K562 (cell line): Measurements from ENCODE around the gene CDCA5. TPM values are rescaled to one million over a fixed set of nuclear protein-coding genes. Genes with fewer than 3 reads are reported as not detected.

ENCODE experiments used
- ATAC-seq: fragments of 200-7000 bp; cut with Tn5 transposase; 3 replicates; pipeline ENCODE4 v1.9.1; 2020; ENCODE audit warnings: moderate library complexity
- BruUV-seq: library from RNA; stranded (reverse); fragments of 400-500 nt; replicated peaks from 2 replicates; lab custom pipeline; 2021; lab: Mats Ljungman, UMichigan
- CTCF ChIA-PET: fragments of 300-600 bp; formaldehyde crosslinking; extraction: SDS; loops from one replicate; lab custom pipeline; 2021; ENCODE audit warnings: low intra/inter-chr PET ratio; lab: Yijun Ruan, JAX
- POLR2A ChIA-PET: fragments of 300-600, 350-650 bp; sonication (Branson Sonifier 250); formaldehyde crosslinking; extraction: SDS; loops from one replicate; lab custom pipeline; 2021; ENCODE audit warnings: antibody characterized with exemption, inconsistent platforms; lab: Yijun Ruan, JAX
- DNase-seq, 4 experiments: peaks; one replicate each; pipeline versions ENCODE4 v3.0.0 to v3.0.0-alpha.2; 2011 to 2018; ENCODE audit warnings: low spot score in 3 of 4, mixed read lengths in 3 of 4; ENCODE audit errors: extremely low read depth in 1 of 4
- FAIRE-seq: peaks from 2 replicates; lab custom pipeline; 2011; peaks lifted over from hg19 to GRCh38; lab: Jason Lieb, UNC
- H2AFZ ChIP-seq: 2 replicates; pipeline ENCODE4 v1.6.0; 2011; ENCODE audit warnings: low read depth, low read length, control low read depth, inconsistent platforms
- H3K27ac ChIP-seq: fragments of 200-600 bp; 3 replicates; pipeline ENCODE4 v1.8.0; 2011; ENCODE audit warnings: low read depth, mild to moderate bottlenecking, control low read depth, inconsistent platforms, low read length, moderate library complexity, mixed read lengths; ENCODE audit errors: extremely low read depth
- H3K27me3 ChIP-seq, 2 experiments: fragments of 300-600 bp in 1 of 2; 2 replicates in 1 of 2; 3 replicates in 1 of 2; pipeline versions ENCODE4 v1.6.0 to v1.8.0; 2011; ENCODE audit warnings: inconsistent platforms in 2 of 2, low read length in 2 of 2, mild to moderate bottlenecking in 1 of 2, mixed read lengths in 1 of 2, moderate library complexity in 1 of 2; ENCODE audit not compliant: control insufficient read depth in 2 of 2, insufficient read depth in 2 of 2
- H3K36me3 ChIP-seq: fragments of 300-600 bp; 3 replicates; pipeline ENCODE4 v1.8.0; 2011; ENCODE audit warnings: mild to moderate bottlenecking, low read length, inconsistent platforms; ENCODE audit not compliant: control insufficient read depth, insufficient read depth
- H3K4me1 ChIP-seq, 2 experiments: fragments of 200-600 bp in 1 of 2; replicated peaks in 1 of 2; 2 replicates in 1 of 2; 3 replicates in 1 of 2; pipeline versions ENCODE4 v1.5.1 to v1.8.0; 2011; ENCODE audit warnings: inconsistent platforms in 2 of 2, low read length in 2 of 2, mild to moderate bottlenecking in 1 of 2, mixed read lengths in 1 of 2, moderate library complexity in 1 of 2; ENCODE audit not compliant: control insufficient read depth in 2 of 2, insufficient read depth in 2 of 2
- H3K4me2 ChIP-seq: 2 replicates; pipeline ENCODE4 v1.6.1; 2011; ENCODE audit warnings: low read length, control low read depth, inconsistent platforms, mixed read lengths; ENCODE audit not compliant: insufficient read depth
- H3K4me3 ChIP-seq: fragments of 200-600 bp; sonication (generic), shearing (Covaris generic); 2 replicates; pipeline ENCODE4 v1.5.1; 2016; ENCODE audit warnings: control low read depth, inconsistent platforms
- H3K79me2 ChIP-seq: fragments of 200-600 bp; 3 replicates; pipeline ENCODE4 v1.8.0; 2011; ENCODE audit warnings: low read length, inconsistent platforms; ENCODE audit not compliant: control insufficient read depth, insufficient read depth
- H3K9ac ChIP-seq, 2 experiments: 2 replicates each; pipeline versions ENCODE4 v1.6.0 to v1.6.1; 2011; ENCODE audit warnings: low read depth in 2 of 2, low read length in 2 of 2, control low read depth in 1 of 2, inconsistent platforms in 1 of 2, mild to moderate bottlenecking in 1 of 2, mixed read lengths in 1 of 2; ENCODE audit not compliant: insufficient read depth in 1 of 2
- H3K9me1 ChIP-seq: one replicate; pipeline ENCODE4 v1.6.0; 2011; ENCODE audit warnings: inconsistent platforms, mild to moderate bottlenecking, low read length, moderate library complexity; ENCODE audit not compliant: control insufficient read depth, insufficient read depth
- H3K9me3 ChIP-seq: replicated peaks from 2 replicates; pipeline ENCODE4 v1.5.1; 2011; ENCODE audit warnings: low read depth, low read length, inconsistent platforms; ENCODE audit not compliant: control insufficient read depth, insufficient read depth
- H4K20me1 ChIP-seq: replicated peaks from 2 replicates; pipeline ENCODE4 v1.6.1; 2011; ENCODE audit warnings: low read length, inconsistent platforms, mixed read lengths; ENCODE audit not compliant: control insufficient read depth, insufficient read depth
- FOXA1 ChIP-seq: fragments of 450-650 bp; IDR thresholded peaks from 2 replicates; pipeline ENCODE4 v1.6.1; 2016; ENCODE audit warnings: mild to moderate bottlenecking, borderline replicate concordance
- FOXM1 ChIP-seq, 2 experiments: fragments of 450-650 bp in 1 of 2; sonication (generic) in 1 of 2; formaldehyde crosslinking in 1 of 2; IDR thresholded peaks; 2 replicates each; pipeline versions ENCODE4 v1.6.1 to v1.9.0; 2017 to 2022; ENCODE audit warnings: low read depth in 2 of 2, mild to moderate bottlenecking in 2 of 2, missing genetic modification reagents in 1 of 2, moderate library complexity in 1 of 2
- WGBS: fragments of 100-300 bp; shearing (Covaris generic); methylation state at CpG from one replicate; pipeline ENCODE4 v1.1.6; 2016; ENCODE audit warnings: low coverage, mixed read lengths; ENCODE audit not compliant: insufficient coverage; ENCODE audit errors: missing lambda C conversion rate; 5-methylcytosine and 5-hydroxymethylcytosine counted together
- in situ Hi-C: fragments of 300-500 bp; cut with MboI; formaldehyde crosslinking; loops from 4 replicates; pipeline ENCODE4 v1.15.0; 2018; ENCODE audit warnings: inconsistent platforms, mixed read lengths
- intact Hi-C: fragments of 100-400 bp; cut with micrococcal nuclease; formaldehyde crosslinking; loops from 2 replicates; pipeline ENCODE4 v1.14.2; 2022
- polyA plus RNA-seq, 8 experiments: library from polyadenylated mRNA; depleted of rRNA in 4 of 8; stranded (reverse) in 5 of 8; unstranded in 3 of 8; fragments of >200 nt; fragmentation: Nextera tagmentation in 2 of 8; fragmentation: Illumina TruSeq in 1 of 8; extraction: Ambion mirVana in 2 of 8; extraction: Trizol in 1 of 8; gene quantifications; 2 replicates each; pipeline versions ENCODE4 v1.2.1 to v1.2.3, GENCODE V29; 2011 to 2014; ENCODE audit warnings: inconsistent platforms in 1 of 8, missing spikeins in 1 of 8
- total RNA-seq, 7 experiments: library from RNA; depleted of rRNA in 6 of 7; stranded (reverse); fragments of >200 nt in 6 of 7; fragmentation: Illumina TruSeq in 2 of 7; extraction: Trizol in 2 of 7; gene quantifications; 2 replicates each; pipeline versions ENCODE4 v1.2.1 to v1.2.3, GENCODE V29; 2011 to 2021; ENCODE audit warnings: low replicate concordance in 1 of 7

CDCA5 gene
- total and polyA plus RNA-seq, 9 of the 15 experiments (the other 6 are each of a cell fraction or from before 2014, with no cell fraction given), result 18.9 to 94.3 (median 64.6) TPM

DNA sequence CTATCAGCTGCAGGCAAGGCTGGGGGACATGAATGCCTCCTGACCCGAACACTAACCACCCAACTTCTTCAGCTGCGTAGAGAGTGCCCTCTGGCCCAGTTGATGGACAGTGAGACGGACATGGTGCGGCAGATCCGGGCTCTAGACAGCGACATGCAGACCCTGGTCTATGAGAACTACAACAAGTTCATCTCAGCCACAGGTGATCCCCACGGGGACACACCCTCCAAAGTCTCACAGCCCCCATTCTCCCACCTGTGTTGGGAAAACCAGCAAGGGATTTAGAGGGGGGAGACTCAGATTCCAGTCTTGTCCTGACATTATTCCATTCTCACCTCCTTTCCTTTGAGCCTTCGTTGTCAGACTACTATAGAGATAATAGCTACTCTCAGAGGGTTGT lies 13.1 kb upstream of the CDCA5 start:
- FAIRE-seq (no peak), ATAC-seq (peak; percentile 32), DNase-seq (no peak)
- in situ Hi-C loops, result no loop called here
- Histone ChIP-seq H4K20me1 (no peaks in the 10 kb centered on the region), H3K9me1 (no peaks in the 10 kb centered on the region), H3K79me2 (peaks cover 16% of the 10 kb centered on the region), H3K9me3 (no peaks in the 10 kb centered on the region), H3K4me1 (peaks cover 11 to 14% of the 10 kb centered on the region in 2 experiments; a peak in 4 of 5 replicates), H2AFZ (no peak overlapping the region), H3K4me3 (peak overlapping the region; percentile 78), H3K36me3 (peaks cover 17% of the 10 kb centered on the region; the same call in 2 of the 3 replicates), H3K4me2 (peak overlapping the region; percentile 80), H3K27ac (peak overlapping the region; percentile 81; the same call in 1 of the 3 replicates), H3K27me3 (no peaks in the 10 kb centered on the region), H3K9ac (peak overlapping the region; percentile 40 to 90)
- 6% methylated on average over 8 of the region's 8 CpGs for WGBS
- TSS peak; percentile 39 for BruUV-seq
- ChIA-PET POLR2A (interaction anchor here (0.5 to 8.4 kb wide), 8 partner anchors 8 to 281 kb away, joined by 3 to 92 read pairs (median 5); partner anchors contain the start of genes ARL2, CDC42BPG, TM7SF2 and ZNHIT2), CTCF (interaction anchor here (1.1 kb wide), 1 partner anchor 84 kb away, joined by 3 read pairs; no protein-coding TSS in a partner anchor)
- TF ChIP-seq FOXM1 (IDR thresholded peaks at IDR 0.05; ENCODE audit: low read depth), result no peak
- TF ChIP-seq FOXM1 (CRISPR knock-in tag; IDR thresholded peaks at IDR 0.05; ENCODE audit: low read depth), result 0 out of 2 replicates have a peak, but pooled peaks have one; percentile 39
- no peak for TF ChIP-seq FOXA1
- intact Hi-C loops, result no loop called here
